OCI-LY1 (cell line): ENCODE data around the gene SLC25A1.

Experiments
- EZH2 ChIP-seq: fragments of 200-600 bp; sonication (generic), shearing (Covaris generic); IDR thresholded peaks from 2 replicates; pipeline ENCODE4 v1.8.0; 2017; ENCODE audit warnings: borderline replicate concordance, mixed run types, mild to moderate bottlenecking, antibody characterized with exemption, low read length, moderate library complexity, mixed read lengths
- TF ChIP-seq, protein P1 (sequence below): fragments of 200-600 bp; sonication (generic), shearing (Covaris generic); IDR thresholded peaks from 2 replicates; pipeline ENCODE4 v1.5.1; 2017; ENCODE audit warnings: mild to moderate bottlenecking, antibody characterized with exemption, low read length, moderate library complexity, mixed read lengths

DNA sequence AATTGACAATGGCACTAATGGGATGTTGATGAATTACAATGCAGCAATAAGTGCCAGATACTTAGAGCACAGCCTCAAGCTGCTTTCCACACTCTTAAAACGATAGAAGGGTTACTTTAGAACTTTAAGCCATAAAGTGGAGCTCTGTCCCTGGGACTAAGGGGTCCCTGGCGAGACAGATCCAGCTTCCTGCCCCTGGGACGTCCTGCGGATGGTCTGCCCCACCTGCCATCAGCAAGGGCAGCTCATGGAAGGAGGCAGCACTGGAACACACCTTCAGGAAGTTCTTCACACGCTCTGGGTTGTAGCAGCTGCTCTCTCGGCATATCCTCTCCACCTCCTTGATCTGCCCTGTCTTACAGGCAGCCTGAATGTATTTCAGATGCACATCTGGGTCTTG lies 45.1 kb upstream of the SLC25A1 start:
- TF ChIP-seq, protein P1, sequence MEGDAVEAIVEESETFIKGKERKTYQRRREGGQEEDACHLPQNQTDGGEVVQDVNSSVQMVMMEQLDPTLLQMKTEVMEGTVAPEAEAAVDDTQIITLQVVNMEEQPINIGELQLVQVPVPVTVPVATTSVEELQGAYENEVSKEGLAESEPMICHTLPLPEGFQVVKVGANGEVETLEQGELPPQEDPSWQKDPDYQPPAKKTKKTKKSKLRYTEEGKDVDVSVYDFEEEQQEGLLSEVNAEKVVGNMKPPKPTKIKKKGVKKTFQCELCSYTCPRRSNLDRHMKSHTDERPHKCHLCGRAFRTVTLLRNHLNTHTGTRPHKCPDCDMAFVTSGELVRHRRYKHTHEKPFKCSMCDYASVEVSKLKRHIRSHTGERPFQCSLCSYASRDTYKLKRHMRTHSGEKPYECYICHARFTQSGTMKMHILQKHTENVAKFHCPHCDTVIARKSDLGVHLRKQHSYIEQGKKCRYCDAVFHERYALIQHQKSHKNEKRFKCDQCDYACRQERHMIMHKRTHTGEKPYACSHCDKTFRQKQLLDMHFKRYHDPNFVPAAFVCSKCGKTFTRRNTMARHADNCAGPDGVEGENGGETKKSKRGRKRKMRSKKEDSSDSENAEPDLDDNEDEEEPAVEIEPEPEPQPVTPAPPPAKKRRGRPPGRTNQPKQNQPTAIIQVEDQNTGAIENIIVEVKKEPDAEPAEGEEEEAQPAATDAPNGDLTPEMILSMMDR, result no peak
- no peak for TF ChIP-seq EZH2
